Pancreas (tissue), 10 donors: ENCODE results near the gene CBFA2T3. TPM values are rescaled to one million over a fixed set of nuclear protein-coding genes. Genes with fewer than 3 reads are reported as not detected.

Source experiments
- ATAC-seq, 4 donors: fragments of 200-7000 bp; cut with Tn5 transposase; one replicate each; pipeline versions ENCODE4 v1.8.0 to v1.9.1; 2020; ENCODE audit warnings: mild to moderate bottlenecking in 4 of 4, moderate library complexity in 4 of 4
- DNase-seq, 6 donors: peaks; one replicate each; pipeline ENCODE4 v3.0.0-alpha.2; 2020
- FAIRE-seq: peaks from 2 replicates; lab custom pipeline; 2012; peaks lifted over from hg19 to GRCh38; lab: Jason Lieb, UNC
- H3K27ac ChIP-seq, 4 donors: fragments of 200-600 bp; sonication (generic); 1 replicate in 3 of 4; 2 replicates in 1 of 4; pipeline versions ENCODE4 v1.5.0 to v1.8.0; 2020
- H3K27me3 ChIP-seq, 4 donors: fragments of 200-600 bp; one replicate each; pipeline ENCODE4 v1.8.0; 2021
- H3K36me3 ChIP-seq, 3 donors: fragments of 200-600 bp; sonication (generic) in 1 of 3; one replicate each; pipeline versions ENCODE4 v1.5.0 to v1.8.0; 2020 to 2021
- H3K4me1 ChIP-seq, 3 donors: fragments of 200-600 bp; one replicate each; pipeline ENCODE4 v1.8.0; 2021
- H3K4me3 ChIP-seq, 4 donors: fragments of 200-600 bp; sonication (generic) in 2 of 4; one replicate each; pipeline versions ENCODE4 v1.5.0 to v1.8.0; 2020 to 2021
- H3K9me3 ChIP-seq, 4 donors: fragments of 200-600 bp; one replicate each; pipeline ENCODE4 v1.8.0; 2021
- WGBS, 2 donors: extraction: QIAGEN DNeasy Blood & Tissue Kit; methylation state at CpG; one replicate each; pipeline ENCODE4 v1.1.7; 2013; 5-methylcytosine and 5-hydroxymethylcytosine counted together
- intact Hi-C, 3 donors: fragments of 100-400 bp; cut with DNase I; formaldehyde crosslinking; loops; one replicate each; pipeline versions ENCODE4 v1.11.1 to v1.14.2; 2022
- polyA plus RNA-seq, 2 donors: library from polyadenylated mRNA; stranded (reverse); fragments of 200-250 nt; gene quantifications; one replicate each; pipeline ENCODE4 v1.2.3, GENCODE V29; 2013
- total RNA-seq, 6 donors: library from RNA; stranded (reverse); fragmentation: NEBNext Ultra II Directional in 4 of 6; extraction: Animal tissue kit (Norgen Biotek cat#: 25700) in 4 of 6; gene quantifications; one replicate each; pipeline versions ENCODE4 v1.2.1 to v1.2.4, GENCODE V29; 2021 to 2023
- TF ChIP-seq, protein P1 (sequence below), 4 donors: fragments of 200-600 bp; sonication (generic) in 3 of 4; IDR thresholded peaks; one replicate each; pipeline versions ENCODE4 v1.5.0 to v1.8.0; 2021; ENCODE audit warnings: antibody characterized with exemption in 4 of 4
- donor health status: healthy with polysubstance abuse.
- donor health status: DM: no; HTN: no; CAD: no; lungs with moderate emphysema.
- donor health status: DM: no; HTN: no; CAD: no.
- donor health status: control.
- donor health status: control.
- donor health status: Bipolar disorder and iron deficiency.
- donor health status: DM: yes; HTN: yes; CAD: no.
- donor health status: DM: no; HTN: no; CAD: no.
- donor health status: DM: no; HTN: no; CAD: no.
- donor health status: DM: yes; HTN: yes; CAD: no.

CBFA2T3 gene
- total and polyA plus RNA-seq, 8 donors = 8.7 to 27.0 (median 21.9) TPM

DNA sequence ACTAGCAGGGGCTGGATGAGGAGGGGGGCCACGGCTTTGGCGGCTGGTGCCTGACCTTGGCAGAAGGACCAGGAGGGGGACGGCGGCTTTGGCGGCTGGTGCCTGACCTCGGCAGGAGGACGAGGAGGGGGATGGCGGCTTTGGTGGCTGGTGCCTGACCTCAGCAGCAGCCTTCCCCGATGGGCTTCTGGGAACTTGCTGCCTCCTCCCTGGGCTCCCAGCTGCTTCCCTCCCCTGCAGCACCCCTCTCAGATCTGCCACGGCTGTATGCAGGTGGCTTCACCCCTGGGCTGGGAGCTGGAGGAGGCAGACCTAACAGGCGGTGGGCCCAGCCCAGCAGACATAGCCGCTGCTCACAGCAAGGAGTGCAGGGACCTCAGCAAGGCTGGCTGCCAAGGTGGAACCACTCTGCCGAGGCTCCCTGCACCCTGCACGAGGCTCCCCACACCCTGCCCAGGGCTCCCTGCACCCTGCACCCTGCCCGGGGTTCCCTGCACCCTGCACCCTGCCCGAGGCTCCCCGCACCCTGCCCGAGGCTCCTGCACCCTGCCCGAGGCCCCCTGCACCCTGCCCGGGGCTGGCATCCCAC, 38.4 kb upstream of the CBFA2T3 start:
- H3K27me3 ChIP-seq = no peaks in the 10 kb centered on the region
- no peaks in the 10 kb centered on the region for H3K36me3 ChIP-seq
- TF ChIP-seq, protein P1, sequence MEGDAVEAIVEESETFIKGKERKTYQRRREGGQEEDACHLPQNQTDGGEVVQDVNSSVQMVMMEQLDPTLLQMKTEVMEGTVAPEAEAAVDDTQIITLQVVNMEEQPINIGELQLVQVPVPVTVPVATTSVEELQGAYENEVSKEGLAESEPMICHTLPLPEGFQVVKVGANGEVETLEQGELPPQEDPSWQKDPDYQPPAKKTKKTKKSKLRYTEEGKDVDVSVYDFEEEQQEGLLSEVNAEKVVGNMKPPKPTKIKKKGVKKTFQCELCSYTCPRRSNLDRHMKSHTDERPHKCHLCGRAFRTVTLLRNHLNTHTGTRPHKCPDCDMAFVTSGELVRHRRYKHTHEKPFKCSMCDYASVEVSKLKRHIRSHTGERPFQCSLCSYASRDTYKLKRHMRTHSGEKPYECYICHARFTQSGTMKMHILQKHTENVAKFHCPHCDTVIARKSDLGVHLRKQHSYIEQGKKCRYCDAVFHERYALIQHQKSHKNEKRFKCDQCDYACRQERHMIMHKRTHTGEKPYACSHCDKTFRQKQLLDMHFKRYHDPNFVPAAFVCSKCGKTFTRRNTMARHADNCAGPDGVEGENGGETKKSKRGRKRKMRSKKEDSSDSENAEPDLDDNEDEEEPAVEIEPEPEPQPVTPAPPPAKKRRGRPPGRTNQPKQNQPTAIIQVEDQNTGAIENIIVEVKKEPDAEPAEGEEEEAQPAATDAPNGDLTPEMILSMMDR (IDR thresholded peaks at IDR 0.05) = no peak
- DNase-seq = peak in 3 of 6 donors; percentile 9 to 47 (median 46)
- H3K9me3 ChIP-seq = no peaks in the 10 kb centered on the region
- no peak overlapping the region for H3K27ac ChIP-seq
- no peak for ATAC-seq
- WGBS, 2 donors = 60 to 73% methylated on average over 19 to 20 of the region's 20 CpGs
- no peak overlapping the region for H3K4me3 ChIP-seq
- no peak for FAIRE-seq
- intact Hi-C loops = no loop called here
- H3K4me1 ChIP-seq = no peaks in the 10 kb centered on the region

DNA sequence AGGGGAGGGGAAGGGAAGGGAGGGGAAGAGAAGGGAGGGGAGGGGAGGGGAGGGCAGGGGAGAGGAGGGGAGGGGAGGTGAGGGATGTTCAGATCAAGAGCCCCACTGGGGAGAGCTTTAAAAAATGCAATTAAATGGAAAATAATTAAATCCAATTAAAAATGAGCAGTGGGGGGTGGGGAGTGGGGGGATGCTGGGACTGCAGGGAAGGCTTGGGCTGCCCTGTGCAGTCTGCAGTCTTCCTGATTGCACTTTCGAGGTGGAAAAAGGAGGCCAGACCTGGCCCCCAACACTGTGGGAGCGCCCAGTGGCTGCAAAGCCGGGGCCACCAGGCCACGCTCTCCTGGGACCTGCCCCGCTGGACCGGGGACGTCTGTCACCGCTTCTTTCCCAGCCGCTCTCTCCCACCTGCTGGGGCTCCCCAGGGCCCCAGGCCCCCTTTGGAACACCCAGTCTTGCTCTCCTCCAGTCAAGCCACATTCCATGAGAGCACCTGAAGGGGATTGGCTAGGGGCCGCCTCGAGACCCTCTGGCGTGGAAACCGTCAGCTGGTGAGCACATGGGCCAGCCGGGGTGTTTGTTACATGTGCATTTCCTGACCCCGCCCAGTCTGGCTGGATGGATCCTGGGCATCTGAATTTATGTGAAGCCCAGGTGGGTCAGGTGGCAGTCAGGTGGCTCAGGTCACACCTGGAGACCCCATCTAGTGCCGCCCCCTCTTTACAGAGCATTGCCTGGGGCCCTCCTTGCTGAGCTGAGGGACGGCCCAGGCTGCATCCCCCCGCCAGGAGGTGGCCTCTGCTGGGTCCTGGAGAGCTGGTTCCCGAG, 37.6 kb upstream of the CBFA2T3 start:
- Histone ChIP-seq H3K27ac (no peak overlapping the region), H3K9me3 (no peaks in the 10 kb centered on the region), H3K4me1 (no peaks in the 10 kb centered on the region), H3K36me3 (no peaks in the 10 kb centered on the region), H3K27me3 (no peaks in the 10 kb centered on the region), H3K4me3 (no peak overlapping the region)
- TF ChIP-seq, protein P1 (IDR thresholded peaks at IDR 0.05) = no peak
- DNase-seq (peak in 3 of 6 donors; percentile 11 to 42 (median 33)), ATAC-seq (no peak), FAIRE-seq (no peak)
- intact Hi-C loops = no loop called here
- WGBS, 2 donors = 46% methylated on average over 16 to 19 of the region's 19 CpGs

DNA sequence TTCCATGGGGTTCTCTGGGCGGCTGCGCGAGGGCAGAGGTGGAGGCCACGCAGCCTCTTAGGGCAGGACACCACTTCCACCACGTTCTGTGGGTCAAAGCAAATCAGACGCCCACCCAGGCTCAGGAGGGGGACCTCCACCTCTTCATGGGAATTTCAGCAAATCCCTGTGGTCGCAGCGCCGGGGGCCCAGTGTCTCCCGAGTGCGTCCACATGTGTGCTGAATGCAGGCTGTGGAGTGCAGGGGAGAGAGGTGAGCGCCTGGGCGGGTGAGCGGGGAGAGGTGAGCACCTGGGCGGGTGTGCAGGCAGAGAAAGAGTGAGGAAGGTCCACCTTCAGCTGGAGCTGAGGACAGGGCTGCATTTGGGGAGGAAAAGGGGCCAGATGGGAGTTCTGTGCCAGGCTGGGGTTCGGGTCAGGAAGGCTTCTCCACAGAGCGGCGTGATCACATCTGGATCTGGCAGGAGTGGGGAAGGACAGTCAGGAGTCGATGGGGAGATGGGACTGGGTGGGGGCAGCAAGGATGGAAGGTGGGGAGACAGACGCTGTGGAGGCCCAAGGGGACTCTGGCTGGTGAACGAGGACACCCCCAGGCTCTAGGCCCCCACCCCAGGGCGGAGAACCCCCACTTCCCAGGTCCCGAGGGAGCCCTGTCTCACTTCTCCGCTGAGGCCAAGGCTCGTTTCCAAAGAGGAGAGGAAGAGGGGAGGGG, 36.8 kb upstream of the CBFA2T3 start:
- ATAC-seq = no peak
- Histone ChIP-seq H3K36me3 (no peaks in the 10 kb centered on the region), H3K4me1 (no peaks in the 10 kb centered on the region), H3K27me3 (no peaks in the 10 kb centered on the region), H3K9me3 (no peaks in the 10 kb centered on the region), H3K4me3 (no peak overlapping the region), H3K27ac (no peak overlapping the region)
- no peak for FAIRE-seq
- intact Hi-C loops = no loop called here
- TF ChIP-seq, protein P1 (IDR thresholded peaks at IDR 0.05) = no peak
- WGBS, 2 donors = 45 to 52% methylated on average over 20 to 25 of the region's 25 CpGs
- peak in 3 of 6 donors; percentile 14 to 41 (median 36) for DNase-seq

DNA sequence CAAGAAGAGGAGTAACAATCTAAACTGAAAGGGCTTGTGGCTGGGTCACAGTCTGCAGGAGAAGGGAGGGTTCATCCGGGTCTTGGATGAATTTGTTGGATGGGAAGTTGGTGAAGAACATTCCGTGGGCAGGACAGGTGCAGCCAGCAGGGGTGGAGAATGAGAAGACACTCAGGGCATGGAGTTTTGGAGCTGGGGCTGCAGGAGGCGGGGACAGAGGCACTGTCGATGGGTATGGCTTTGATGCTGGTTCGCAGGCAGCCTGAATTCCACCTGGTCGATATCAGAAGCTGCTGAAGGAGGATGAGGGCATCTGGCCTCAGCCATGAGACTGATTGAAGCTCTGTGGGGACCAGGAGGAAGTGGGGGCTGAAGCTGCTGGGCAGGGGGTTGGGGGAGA, 36.1 kb upstream of the CBFA2T3 start:
- TF ChIP-seq, protein P1 (IDR thresholded peaks at IDR 0.05) = no peak
- no peak for FAIRE-seq
- Histone ChIP-seq H3K27ac (no peak overlapping the region), H3K4me1 (no peaks in the 10 kb centered on the region), H3K27me3 (no peaks in the 10 kb centered on the region), H3K9me3 (no peaks in the 10 kb centered on the region), H3K36me3 (no peaks in the 10 kb centered on the region), H3K4me3 (no peak overlapping the region)
- intact Hi-C loops = no loop called here
- no peak for ATAC-seq
- DNase-seq = peak in 2 of 6 donors; percentile 8 to 22
- WGBS, 2 donors = 46 to 60% methylated on average over 6 of the region's 6 CpGs
